Duodenal mucosa (tissue), 2 donors: ENCODE results near the gene SPINK7.

Source experiments
- H3K27ac ChIP-seq: one replicate; pipeline ENCODE4 v1.7.0; 2013; ENCODE audit warnings: low read depth, low read length
- H3K27me3 ChIP-seq, 2 donors: one replicate each; pipeline ENCODE4 v1.7.0; 2013; ENCODE audit warnings: low read length in 2 of 2, control low read depth in 1 of 2; ENCODE audit not compliant: insufficient read depth in 2 of 2, control insufficient read depth in 1 of 2
- H3K36me3 ChIP-seq, 2 donors: one replicate each; pipeline ENCODE4 v1.7.0; 2013; ENCODE audit warnings: low read length in 2 of 2, control low read depth in 1 of 2; ENCODE audit not compliant: insufficient read depth in 2 of 2, control insufficient read depth in 1 of 2
- H3K4me1 ChIP-seq, 2 donors: one replicate each; pipeline ENCODE4 v1.7.0; 2013; ENCODE audit warnings: low read length in 2 of 2, control low read depth in 1 of 2; ENCODE audit not compliant: insufficient read depth in 2 of 2, control insufficient read depth in 1 of 2
- H3K4me3 ChIP-seq, 2 donors: one replicate each; pipeline ENCODE4 v1.7.0; 2013; ENCODE audit warnings: low read length in 2 of 2, low read depth in 1 of 2
- H3K9ac ChIP-seq, 2 donors: one replicate each; pipeline ENCODE4 v1.7.0; 2013; ENCODE audit warnings: low read length in 2 of 2, low read depth in 1 of 2
- H3K9me3 ChIP-seq, 2 donors: one replicate each; pipeline ENCODE4 v1.7.0; 2013; ENCODE audit warnings: low read length in 2 of 2, control low read depth in 1 of 2; ENCODE audit not compliant: control insufficient read depth in 1 of 2

Gene SPINK7

GRCh38 chr5:148343046-148343407 lies 30.8 kb downstream of the SPINK7 start:
- Histone ChIP-seq H3K27ac (no peak overlapping the region), H3K27me3 (no peaks in the 10 kb centered on the region)

GRCh38 chr5:148343603-148344487 lies 31.6 kb downstream of the SPINK7 start:
- H3K27ac ChIP-seq: no peak overlapping the region
- no peaks in the 10 kb centered on the region for H3K36me3 ChIP-seq
- H3K9ac ChIP-seq: no peak overlapping the region

More at GRCh38 chr5:148343046-148343407, 30.8 kb downstream of the SPINK7 start:
- Histone ChIP-seq H3K9ac (no peak overlapping the region), H3K4me3 (no peak overlapping the region), H3K9me3 (no peaks in the 10 kb centered on the region), H3K36me3 (no peaks in the 10 kb centered on the region), H3K4me1 (no peaks in the 10 kb centered on the region)

GRCh38 chr5:148347706-148348105 lies 35.5 kb downstream of the SPINK7 start:
- Histone ChIP-seq H3K36me3 (no peaks in the 10 kb centered on the region), H3K27me3 (no peaks in the 10 kb centered on the region), H3K9ac (no peak overlapping the region), H3K4me1 (no peaks in the 10 kb centered on the region), H3K27ac (no peak overlapping the region), H3K9me3 (no peaks in the 10 kb centered on the region), H3K4me3 (no peak overlapping the region)

More at GRCh38 chr5:148343603-148344487, 31.6 kb downstream of the SPINK7 start:
- Histone ChIP-seq H3K9me3 (no peaks in the 10 kb centered on the region), H3K4me3 (no peak overlapping the region), H3K4me1 (no peaks in the 10 kb centered on the region), H3K27me3 (no peaks in the 10 kb centered on the region)

- H3K27ac ChIP-seq: no peak overlapping the region
- H3K4me3 ChIP-seq: no peak overlapping the region
- no peaks in the 10 kb centered on the region for H3K4me1 ChIP-seq
- H3K9me3 ChIP-seq: no peaks in the 10 kb centered on the region
- no peaks in the 10 kb centered on the region for H3K27me3 ChIP-seq
- no peak overlapping the region for H3K9ac ChIP-seq
- no peaks in the 10 kb centered on the region for H3K36me3 ChIP-seq
Observed at GRCh38 chr5:148352696-148353095, 40.5 kb downstream of the SPINK7 start.

GRCh38 chr5:148353634-148354033 lies 41.4 kb downstream of the SPINK7 start:
- Histone ChIP-seq H3K4me3 (no peak overlapping the region), H3K27me3 (no peaks in the 10 kb centered on the region), H3K9ac (no peak overlapping the region), H3K9me3 (no peaks in the 10 kb centered on the region), H3K36me3 (no peaks in the 10 kb centered on the region), H3K4me1 (no peaks in the 10 kb centered on the region), H3K27ac (no peak overlapping the region)

DNA sequence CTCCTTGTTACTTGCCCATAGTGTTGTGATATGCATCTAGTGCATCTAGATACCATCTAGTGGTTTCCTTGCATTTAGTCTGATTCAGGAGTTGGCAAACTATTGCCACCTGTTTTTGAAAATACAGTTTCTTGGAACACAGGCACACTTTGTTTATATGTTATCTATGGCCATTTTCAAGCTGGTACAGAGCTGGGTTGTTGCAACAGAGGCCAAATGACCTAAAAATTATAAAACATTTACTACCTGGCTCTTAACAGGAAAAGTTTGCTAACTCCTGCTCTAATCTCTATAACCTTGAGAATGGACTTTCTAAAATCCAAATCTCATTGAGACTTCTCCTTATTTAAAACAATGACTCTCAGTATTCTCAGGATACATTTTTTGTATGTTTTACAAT lies 52.1 kb downstream of the SPINK7 start:
- H3K4me1 ChIP-seq: no peaks in the 10 kb centered on the region
- H3K27me3 ChIP-seq: no peaks in the 10 kb centered on the region
- H3K9ac ChIP-seq: no peak overlapping the region
- no peak overlapping the region for H3K4me3 ChIP-seq
- no peak overlapping the region for H3K27ac ChIP-seq
- H3K9me3 ChIP-seq: peaks cover 0 to 11% of the 10 kb centered on the region in 2 donors
- H3K36me3 ChIP-seq: no peaks in the 10 kb centered on the region
